ENCODE data around the gene LUZP2. TPM values are rescaled to one million over a fixed set of nuclear protein-coding genes. Genes with fewer than 3 reads are reported as not detected.

The LUZP2 gene
- total RNA-seq, 1 experiment from 2014 or later: not detected

DNA sequence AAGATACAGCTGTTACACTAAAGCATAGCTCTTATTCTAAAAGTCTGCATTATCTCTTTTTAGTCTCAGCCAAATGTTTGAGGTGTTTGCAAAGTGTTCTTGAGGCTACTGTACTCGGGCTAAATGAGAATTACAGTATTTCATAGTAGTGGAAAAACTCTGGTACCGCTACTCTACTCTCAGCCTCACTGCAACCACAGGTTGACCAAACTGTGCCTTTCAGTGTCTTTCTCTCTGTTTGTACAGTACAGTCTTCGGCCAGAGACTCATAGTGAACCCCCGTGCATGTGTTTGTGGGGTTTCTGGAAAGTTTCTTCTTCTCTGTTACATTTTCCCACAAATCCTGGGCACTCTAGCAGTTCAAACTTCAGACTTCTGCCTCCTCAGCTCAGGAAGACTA is 7.4 kb upstream of the LUZP2 start:
- DNase-seq: no peak
- H3K4me3 ChIP-seq (ENCODE audit: low read depth, low read length): no peak overlapping the region
- BruUV-seq (replicated peaks): no TSS peak
- no peaks in the 10 kb centered on the region for H3K4me1 ChIP-seq
- Mint-ChIP-seq H3K27me3 (ENCODE audit: insufficient read depth, unreplicated experiment) (no peaks in the 10 kb centered on the region), H3K36me3 (ENCODE audit: insufficient read depth, unreplicated experiment) (no peaks in the 10 kb centered on the region), H3K4me1 (ENCODE audit: low read depth, unreplicated experiment) (no peaks in the 10 kb centered on the region), H3K9me3 (ENCODE audit: unreplicated experiment) (no peaks in the 10 kb centered on the region), H3K4me3 (ENCODE audit: unreplicated experiment) (no peak overlapping the region), H3K27ac (ENCODE audit: unreplicated experiment) (no peak overlapping the region)
- intact Hi-C loops (cut with micrococcal nuclease; ENCODE audit: unreplicated experiment): no loop called here
- H3K36me3 ChIP-seq (ENCODE audit: control insufficient read depth, insufficient read depth, low read length): no peaks in the 10 kb centered on the region
- ChIA-PET CTCF (no interaction called here), POLR2A (no interaction called here)
- TF ChIP-seq, protein P1, sequence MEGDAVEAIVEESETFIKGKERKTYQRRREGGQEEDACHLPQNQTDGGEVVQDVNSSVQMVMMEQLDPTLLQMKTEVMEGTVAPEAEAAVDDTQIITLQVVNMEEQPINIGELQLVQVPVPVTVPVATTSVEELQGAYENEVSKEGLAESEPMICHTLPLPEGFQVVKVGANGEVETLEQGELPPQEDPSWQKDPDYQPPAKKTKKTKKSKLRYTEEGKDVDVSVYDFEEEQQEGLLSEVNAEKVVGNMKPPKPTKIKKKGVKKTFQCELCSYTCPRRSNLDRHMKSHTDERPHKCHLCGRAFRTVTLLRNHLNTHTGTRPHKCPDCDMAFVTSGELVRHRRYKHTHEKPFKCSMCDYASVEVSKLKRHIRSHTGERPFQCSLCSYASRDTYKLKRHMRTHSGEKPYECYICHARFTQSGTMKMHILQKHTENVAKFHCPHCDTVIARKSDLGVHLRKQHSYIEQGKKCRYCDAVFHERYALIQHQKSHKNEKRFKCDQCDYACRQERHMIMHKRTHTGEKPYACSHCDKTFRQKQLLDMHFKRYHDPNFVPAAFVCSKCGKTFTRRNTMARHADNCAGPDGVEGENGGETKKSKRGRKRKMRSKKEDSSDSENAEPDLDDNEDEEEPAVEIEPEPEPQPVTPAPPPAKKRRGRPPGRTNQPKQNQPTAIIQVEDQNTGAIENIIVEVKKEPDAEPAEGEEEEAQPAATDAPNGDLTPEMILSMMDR (IDR thresholded peaks at IDR 0.05; ENCODE audit: insufficient read depth in 1 of 2, low read depth in 1 of 2, low read length in 1 of 2, severe bottlenecking in 1 of 2, unreplicated experiment in 1 of 2): no peak
- H3K9me3 ChIP-seq: no peaks in the 10 kb centered on the region
- no peaks in the 10 kb centered on the region for H3K27me3 ChIP-seq (replicated peaks; ENCODE audit: control insufficient read depth, insufficient read depth, low read length)

DNA sequence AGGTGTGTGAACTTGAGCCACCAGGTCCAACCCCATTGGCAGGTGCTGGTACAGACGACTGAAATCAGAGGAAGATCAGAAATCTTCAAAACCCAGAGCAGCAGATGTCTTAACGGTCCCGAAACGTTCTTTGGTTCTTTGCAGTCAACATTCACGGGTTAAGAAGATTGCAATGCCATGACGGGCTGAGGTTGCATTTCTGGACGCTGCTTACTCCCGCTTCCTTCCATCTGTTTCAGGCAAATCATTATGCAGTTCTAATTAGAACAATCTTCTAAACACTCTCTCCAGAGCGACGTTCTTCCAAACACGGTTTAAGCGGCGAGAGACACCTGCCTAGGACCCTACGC is 492 bp upstream of the LUZP2 start:
- Mint-ChIP-seq H3K4me1 (ENCODE audit: low read depth, unreplicated experiment) (no peaks in the 10 kb centered on the region), H3K27ac (ENCODE audit: unreplicated experiment) (no peak overlapping the region), H3K4me3 (ENCODE audit: unreplicated experiment) (no peak overlapping the region), H3K27me3 (ENCODE audit: insufficient read depth, unreplicated experiment) (no peaks in the 10 kb centered on the region), H3K9me3 (ENCODE audit: unreplicated experiment) (no peaks in the 10 kb centered on the region), H3K36me3 (ENCODE audit: insufficient read depth, unreplicated experiment) (no peaks in the 10 kb centered on the region)
- Histone ChIP-seq H3K27me3 (replicated peaks; ENCODE audit: control insufficient read depth, insufficient read depth, low read length) (no peaks in the 10 kb centered on the region), H3K4me1 (no peaks in the 10 kb centered on the region), H3K4me3 (ENCODE audit: low read depth, low read length) (no peak overlapping the region), H3K9me3 (no peaks in the 10 kb centered on the region), H3K36me3 (ENCODE audit: control insufficient read depth, insufficient read depth, low read length) (no peaks in the 10 kb centered on the region)
- ChIA-PET POLR2A (no interaction called here), CTCF (no interaction called here)
- DNase-seq: no peak
- intact Hi-C loops (cut with micrococcal nuclease; ENCODE audit: unreplicated experiment): no loop called here
- TF ChIP-seq, protein P1 (IDR thresholded peaks at IDR 0.05; ENCODE audit: insufficient read depth in 1 of 2, low read depth in 1 of 2, low read length in 1 of 2, severe bottlenecking in 1 of 2, unreplicated experiment in 1 of 2): no peak
- BruUV-seq (replicated peaks): no TSS peak

- Mint-ChIP-seq H3K4me3 (ENCODE audit: unreplicated experiment) (no peak overlapping the region), H3K36me3 (ENCODE audit: insufficient read depth, unreplicated experiment) (no peaks in the 10 kb centered on the region), H3K27ac (ENCODE audit: unreplicated experiment) (no peak overlapping the region), H3K9me3 (ENCODE audit: unreplicated experiment) (no peaks in the 10 kb centered on the region), H3K27me3 (ENCODE audit: insufficient read depth, unreplicated experiment) (no peaks in the 10 kb centered on the region), H3K4me1 (ENCODE audit: low read depth, unreplicated experiment) (no peaks in the 10 kb centered on the region)
- Histone ChIP-seq H3K4me3 (ENCODE audit: low read depth, low read length) (no peak overlapping the region), H3K27me3 (replicated peaks; ENCODE audit: control insufficient read depth, insufficient read depth, low read length) (no peaks in the 10 kb centered on the region), H3K36me3 (ENCODE audit: control insufficient read depth, insufficient read depth, low read length) (no peaks in the 10 kb centered on the region), H3K9me3 (no peaks in the 10 kb centered on the region), H3K4me1 (no peaks in the 10 kb centered on the region)
- TF ChIP-seq, protein P1 (IDR thresholded peaks at IDR 0.05; ENCODE audit: insufficient read depth in 1 of 2, low read depth in 1 of 2, low read length in 1 of 2, severe bottlenecking in 1 of 2, unreplicated experiment in 1 of 2): no peak
- POLR2A ChIA-PET: no interaction called here
- intact Hi-C loops (cut with micrococcal nuclease; ENCODE audit: unreplicated experiment): no loop called here
- BruUV-seq (replicated peaks): no TSS peak
- no peak for DNase-seq
- CTCF ChIA-PET: no interaction called here
Measured at GRCh38 chr11:24497831-24498230, 978 bp downstream of the LUZP2 start.

All from Caco-2 (cell line).